Stromal cell of bone marrow (primary cell): ENCODE measurements around the gene MTERF4.
"Not testable (repeated sequence)": the region's sequence is repeated elsewhere in the genome, so short reads cannot be mapped to it uniquely, and the experiment has no call there.

ENCODE experiments used
- DNase-seq: peaks from one replicate; pipeline ENCODE4 v3.0.0-alpha.2; 2012; ENCODE audit warnings: low read depth

MTERF4 gene

DNA sequence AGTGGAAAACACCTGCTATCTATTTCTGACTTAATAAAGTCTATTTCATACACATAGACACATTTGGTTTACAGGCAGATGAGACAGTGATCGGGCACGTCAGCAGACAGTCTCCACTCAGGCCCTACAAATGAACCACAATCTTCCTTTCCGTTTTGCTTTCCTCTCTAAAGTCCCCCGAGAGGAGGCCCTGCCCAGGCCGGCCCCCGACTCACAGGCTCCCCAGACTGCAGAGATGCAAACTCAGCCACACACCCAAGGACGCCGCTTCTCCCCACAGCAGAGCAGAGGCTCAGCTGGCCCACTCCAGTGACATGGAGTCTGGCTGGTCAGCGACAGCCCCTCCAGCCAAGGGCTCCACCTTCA lies 9.3 kb upstream of the MTERF4 start:
- no peak for DNase-seq

DNA sequence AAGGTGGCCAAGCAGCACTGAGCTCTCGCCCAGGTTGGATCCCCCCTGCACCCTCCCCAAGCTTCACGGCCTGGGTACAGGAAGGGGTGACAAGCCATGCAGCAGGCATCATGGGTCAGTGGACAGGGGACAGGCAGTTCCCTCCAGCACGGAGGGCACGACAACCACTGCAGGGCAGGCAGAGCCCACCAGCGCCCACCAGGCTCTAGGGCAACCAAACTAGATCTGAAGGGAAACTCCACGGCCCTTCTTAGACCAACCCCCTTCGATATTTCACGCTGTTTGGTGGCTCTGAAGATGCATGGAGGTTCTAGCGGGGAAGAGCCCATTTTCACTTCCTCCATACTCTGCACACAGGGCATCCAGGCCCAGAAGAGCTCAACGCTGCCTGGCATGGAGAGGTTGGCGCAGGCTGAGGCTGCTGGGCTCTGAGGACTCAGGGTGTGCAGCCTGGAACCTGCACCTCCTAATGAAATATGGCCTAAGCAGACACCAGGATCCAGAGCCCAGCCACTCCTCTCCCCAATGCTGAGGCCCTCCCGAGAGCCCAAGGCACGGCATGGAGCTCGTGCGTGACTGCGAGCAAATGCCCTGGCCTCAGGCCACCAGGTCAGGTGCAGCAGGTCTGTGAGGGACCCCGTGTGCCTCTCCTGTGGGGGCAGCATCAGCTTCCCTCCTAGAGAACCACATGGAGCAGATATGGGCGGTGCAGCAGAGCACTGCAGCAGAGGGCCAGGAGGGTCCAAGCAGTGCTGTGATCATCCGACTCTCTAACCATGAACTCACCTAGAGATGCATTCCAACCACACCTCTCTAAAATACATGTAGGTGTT lies 8.7 kb upstream of the MTERF4 start:
- no peak for DNase-seq

DNA sequence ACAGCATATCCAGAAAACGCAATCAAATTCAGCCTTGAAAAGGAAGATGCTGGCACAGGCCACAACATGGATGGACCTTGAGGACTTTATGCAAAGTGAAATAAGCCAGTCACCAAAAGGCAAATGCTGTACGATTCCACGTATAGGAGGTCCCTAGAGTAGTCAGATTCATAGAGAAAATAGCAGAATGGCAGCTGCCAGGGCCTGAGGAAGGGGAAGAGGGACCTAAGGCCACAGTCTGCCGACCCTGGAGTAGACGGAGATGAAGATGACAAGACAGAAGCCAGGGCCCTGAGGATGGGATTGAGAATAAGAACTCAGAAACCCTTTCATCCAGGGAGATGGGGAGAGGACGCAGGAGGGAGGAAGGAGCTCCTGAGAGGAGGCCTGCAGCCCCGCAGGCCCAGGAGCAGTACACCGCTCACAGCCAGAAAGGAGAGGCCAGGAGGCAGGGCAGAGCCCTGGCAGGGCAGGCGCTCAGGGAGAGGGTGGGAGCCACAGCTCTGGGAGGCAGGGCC lies 8.1 kb upstream of the MTERF4 start:
- DNase-seq: no peak

DNA sequence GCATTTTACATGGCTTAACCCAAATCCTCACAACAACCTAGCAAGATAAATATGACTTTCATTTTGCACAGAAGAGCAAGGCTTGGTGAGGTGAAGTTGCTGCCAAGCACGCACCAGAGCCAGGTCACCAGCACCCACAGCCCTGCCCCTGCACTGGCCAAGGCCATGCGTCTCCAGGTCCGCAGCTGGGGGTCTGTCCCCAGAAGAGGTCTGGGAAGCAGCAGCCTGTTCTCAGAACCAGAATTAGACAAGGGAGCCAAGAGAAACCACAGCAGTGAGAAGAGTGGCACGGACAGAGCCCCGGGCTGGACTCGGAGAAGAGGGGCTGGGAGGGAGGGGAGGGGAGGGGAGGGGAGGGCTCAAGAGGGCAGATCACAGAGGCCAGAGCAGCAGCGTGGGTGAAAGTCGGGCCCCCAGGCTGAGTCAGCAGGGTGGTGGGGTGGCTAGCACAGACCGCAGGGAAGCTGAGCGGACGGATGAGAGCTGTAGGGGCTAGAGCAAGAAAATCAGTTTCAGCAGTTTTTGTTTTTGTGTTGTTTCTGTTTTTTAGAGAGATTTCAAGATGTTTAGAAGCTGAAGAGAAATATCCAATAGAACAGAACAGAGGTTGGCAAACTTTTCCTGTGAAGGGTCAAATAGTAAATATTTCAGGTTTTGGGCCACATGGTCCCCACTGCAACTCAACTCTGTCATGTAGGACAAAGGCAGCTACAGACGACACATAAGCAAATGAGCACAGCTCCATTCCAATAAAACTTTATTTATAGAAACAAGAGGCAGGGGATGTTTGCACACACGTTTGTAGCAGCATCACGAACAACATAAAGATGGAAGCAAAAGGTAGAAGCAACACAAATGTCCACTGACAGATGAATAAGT lies 7.4 kb upstream of the MTERF4 start:
- no peak for DNase-seq

DNA sequence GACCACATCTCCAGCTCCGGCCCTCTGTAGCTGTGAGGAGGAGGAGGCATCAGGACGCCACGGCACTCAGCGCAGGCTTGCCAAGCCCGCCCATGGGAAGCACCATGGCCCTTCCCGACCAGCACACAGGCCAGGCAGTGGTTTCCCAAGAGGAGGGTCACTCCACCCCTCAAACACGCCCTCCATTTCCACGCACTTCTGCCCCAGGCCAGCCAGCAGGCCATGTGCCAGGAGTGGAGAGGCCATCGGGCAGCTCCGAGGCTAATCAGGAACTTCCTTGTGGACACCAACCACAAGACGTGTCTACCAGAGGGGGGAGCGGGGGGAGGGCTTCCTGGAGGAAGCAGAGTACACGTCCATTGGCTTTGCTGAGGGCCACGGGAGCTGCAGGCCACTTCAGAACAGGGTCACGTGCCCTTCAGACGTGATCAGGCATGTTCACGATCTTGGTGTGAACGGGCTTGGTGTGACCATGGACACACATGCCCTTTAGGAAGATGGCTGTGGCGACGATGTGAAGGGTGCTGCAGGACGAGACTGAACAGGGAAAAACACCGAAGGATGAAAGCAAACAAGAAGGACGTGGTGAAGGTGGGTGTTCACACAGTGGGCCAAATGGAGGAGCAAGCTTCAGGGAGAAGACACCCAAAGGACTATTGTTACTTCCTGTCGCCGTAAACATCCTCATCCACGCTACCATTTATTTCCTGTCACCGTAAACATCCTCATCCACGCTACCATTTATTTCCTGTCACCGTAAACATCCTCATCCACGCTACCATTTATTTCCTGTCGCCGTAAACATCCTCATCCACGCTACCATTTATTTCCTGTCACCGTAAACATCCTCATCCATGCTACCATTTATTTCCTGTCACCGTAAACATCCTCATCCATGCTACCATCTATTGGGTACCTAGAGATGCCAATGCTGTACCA lies 6.5 kb upstream of the MTERF4 start:
- DNase-seq: no peak

DNA sequence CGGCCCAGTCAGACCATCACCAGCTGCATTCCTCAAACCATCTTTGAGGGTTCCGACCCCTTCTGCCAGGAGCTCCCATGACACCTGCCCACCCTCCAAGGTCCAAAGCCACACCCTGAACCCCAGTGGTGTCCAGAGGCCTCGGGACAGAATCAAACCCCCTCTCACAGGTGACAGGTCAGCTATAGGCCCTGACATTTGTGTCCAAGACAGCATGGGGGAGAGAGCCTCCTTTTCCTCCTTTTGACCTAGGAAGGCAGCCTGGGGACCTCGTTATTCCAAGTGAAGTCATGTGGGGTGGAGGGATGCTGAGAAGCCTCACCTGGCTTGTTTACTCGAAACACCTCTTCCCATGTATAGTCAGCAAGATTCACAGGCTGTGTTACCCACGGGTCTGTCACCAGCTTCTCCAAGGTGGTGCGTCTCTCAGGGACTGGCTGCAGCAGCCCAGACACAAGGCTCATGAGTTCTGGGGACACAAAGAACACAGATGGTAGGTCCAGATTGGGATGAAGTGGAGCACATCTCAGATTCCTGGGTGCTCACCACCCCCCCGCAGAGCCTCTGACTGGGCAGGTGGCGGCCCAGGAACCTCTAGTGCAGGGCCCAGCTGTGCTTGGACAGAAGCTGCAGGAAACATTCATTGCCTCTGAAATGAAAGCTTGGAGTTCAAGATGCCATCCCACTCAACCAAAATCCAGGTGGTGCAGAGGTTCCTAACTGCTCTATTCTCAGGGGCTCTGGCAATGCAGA lies 5.1 kb upstream of the MTERF4 start:
- no peak for DNase-seq

DNA sequence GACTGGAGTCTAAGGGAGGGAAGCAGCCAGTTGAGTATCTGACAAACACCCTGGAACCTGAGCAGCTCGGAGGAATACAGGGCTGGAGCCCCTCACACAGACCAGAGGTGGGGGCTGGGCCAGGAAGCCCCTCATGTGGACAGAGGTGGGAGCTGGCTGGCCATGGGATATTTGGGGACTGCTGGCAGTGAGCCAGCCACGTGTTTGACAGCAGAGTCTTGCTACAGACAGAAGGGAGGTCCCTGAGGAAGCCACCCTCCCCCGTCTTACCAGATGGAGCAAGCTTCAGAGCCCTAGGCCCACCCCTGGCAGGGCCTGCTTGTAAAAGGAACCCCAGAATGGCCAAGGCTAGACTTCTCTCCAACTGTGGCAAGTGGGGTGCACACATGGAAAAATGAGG lies 3.6 kb upstream of the MTERF4 start:
- DNase-seq: no peak

DNA sequence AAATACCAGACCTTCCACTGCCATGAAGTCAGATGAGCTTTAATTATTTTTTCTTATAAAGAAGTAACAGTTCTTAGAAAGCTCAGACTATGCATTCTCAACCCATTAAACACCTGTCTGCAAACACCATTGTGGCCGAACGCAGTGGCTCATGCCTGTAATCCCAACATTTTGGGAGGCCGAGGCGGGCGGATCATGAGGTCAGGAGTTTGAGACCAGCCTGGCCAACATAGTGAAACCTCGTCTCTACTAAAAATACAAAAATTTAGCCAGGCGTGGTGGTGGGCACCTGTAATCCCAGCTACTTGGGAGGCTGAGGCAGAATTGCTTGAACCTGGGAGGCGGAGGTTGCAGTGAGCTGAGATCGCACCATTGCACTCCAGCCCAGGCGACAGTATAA lies 2.5 kb upstream of the MTERF4 start:
- DNase-seq: not testable (repeated sequence)

DNA sequence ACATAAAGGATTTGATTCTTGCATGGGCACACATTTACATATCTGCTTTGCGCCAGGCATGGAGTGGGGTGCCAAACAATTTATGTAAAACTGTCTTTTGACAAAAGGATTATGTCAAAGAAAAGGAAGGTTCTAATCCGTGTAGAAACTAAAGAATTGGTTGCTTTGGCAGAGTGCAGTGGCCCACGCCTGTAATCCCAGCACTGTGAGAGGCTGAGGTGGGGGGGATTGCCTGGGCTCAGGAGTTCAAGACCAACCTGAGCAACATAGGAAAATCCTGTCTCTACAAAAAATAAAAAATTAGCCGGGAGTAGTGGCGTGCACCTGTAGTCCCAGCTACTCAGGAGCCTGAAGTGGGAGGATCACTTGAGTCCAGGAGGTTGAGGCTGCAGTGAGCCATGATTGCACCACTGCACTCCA lies 1.1 kb upstream of the MTERF4 start:
- DNase-seq: no peak

DNA sequence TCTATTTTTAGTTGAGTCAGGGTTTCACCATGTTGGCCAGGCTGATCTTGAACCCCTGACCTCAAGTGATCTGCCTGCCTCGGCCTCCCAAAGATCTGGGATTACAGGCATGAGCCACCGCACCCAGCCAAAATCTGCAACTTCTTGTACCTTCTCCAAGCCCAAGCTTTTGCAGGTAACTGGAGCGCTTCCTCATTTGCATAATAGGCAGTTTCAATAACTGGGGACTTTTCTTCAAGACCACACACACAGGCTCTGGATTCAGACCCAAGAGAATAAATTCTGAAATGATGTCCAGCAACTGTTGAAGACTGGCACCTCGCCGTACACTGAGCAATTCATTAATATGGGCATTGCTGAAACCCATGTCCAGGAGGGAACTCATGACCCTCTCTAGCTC lies 2.8 kb downstream of the MTERF4 start:
- DNase-seq: no peak

DNA sequence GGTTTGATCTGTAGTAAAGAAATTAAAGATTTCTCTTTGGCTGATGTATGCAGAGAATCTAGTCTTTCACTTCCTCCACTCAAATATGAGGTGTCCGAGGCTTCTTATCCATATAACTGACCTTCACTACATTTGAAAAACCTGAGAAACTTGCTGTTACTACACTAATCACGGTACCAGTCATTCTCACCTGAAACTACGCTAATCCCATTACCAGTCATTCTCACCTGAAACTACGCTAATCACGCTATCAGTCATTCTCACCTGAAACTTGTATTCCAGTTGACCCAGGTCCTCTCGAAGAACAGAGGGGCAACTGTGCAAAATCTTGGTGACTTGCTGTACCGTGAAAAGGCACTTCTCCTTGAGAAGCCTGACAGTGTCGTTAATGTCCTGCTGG lies 5.1 kb downstream of the MTERF4 start:
- DNase-seq: no peak

DNA sequence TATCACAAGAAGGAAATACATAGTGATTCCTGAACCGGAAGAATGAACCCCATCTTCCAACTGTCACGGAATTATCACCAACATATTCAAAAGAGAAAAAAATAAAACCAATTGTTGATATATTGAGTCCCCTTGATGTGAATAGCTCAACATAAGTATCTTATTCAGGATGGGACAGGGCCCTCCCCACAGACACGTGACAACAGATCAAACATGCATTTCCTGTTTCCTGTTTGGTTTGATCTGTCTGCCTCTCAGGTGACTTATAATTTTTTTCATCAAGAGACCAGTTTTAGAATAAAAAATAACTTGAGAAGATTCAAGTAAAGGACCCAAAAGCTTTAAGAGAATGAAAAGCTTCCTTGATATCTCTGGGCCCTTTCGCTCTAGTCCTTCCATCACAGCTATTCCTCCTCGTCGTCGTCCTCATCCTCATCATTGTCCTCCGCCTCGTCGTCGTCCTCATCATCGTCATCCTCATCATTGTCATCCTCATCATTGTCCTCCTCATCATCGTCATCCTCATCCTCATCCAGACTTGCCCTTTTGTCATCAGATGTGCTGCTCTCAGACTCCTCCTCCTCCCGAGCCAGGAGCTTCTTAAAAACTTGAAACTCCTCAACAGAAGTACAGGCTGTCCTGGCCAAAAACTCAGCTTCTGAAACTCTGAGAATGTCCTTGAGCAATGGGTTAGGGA lies 6.3 kb downstream of the MTERF4 start:
- no peak for DNase-seq

DNA sequence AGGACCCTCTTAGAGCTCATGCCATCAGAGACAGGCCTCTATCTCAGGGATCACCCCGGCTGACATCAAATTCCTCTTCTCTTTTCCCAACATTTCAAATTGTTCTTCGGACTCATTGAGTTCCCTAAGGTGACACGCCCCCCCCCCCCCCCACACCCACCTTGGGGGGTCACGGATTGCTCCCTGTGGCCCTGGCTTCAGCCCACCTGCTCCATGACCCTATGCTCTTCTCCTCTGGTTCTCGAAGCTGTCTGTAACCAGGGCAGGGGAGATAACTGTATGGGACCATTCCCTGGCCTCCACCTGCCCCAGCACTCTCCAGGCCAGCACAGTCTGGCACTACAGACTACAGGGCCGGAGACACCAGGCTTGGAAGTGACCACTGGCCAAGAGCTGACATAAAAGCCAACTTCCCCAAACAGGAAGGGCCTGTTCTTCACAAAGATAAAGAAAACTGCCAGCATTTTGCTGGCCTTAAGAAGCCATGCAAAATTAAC lies 7.1 kb downstream of the MTERF4 start:
- no peak for DNase-seq

DNA sequence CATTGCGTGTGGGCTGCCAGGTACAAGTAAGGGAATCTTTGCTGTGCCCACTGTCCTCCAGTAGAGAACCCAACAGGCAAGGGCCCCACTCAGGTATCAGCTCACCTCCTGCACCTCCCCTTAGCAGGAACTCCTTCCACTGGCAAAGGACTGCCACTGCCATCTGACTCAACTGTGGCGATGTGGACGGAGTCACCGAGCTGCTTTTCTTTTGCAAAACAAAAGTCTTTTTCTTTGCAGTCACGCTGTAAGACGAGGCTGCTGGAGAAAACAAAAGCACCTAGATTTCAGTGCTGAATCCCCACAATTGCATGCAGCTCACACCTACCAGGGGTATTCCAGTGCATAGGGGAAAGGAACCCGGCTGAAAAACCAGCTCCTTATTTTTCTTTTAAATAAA lies 7.9 kb downstream of the MTERF4 start:
- no peak for DNase-seq

DNA sequence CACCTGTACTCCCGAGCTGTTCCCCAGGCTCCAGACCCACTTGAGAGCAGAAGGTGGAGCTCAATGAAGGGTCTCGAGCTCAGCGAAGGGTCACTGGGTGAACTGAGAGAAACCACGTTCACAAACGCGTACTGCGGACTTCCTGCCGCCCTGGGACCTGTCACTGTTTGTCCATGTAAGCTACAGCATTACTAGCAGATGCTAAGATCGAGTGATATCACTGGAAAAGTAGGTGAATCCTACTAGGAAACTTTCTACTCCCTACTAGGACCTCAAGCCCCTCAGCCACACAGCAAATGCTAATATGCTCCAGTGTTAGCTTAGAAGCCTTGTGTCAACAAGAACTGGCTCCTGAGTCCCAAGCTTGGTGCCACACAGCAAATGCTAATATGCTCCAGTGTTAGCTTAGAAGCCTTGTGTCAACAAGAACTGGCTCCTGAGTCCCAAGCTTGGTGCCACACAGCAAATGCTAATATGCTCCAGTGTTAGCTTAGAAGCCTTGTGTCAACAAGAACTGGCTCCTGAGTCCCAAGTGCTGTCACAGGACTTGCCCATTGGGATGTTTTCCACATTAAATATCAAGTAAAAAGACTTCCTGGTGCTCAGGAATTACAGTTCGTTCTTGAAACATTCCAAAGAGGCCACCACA lies 8.8 kb downstream of the MTERF4 start:
- not testable (repeated sequence) for DNase-seq

DNA sequence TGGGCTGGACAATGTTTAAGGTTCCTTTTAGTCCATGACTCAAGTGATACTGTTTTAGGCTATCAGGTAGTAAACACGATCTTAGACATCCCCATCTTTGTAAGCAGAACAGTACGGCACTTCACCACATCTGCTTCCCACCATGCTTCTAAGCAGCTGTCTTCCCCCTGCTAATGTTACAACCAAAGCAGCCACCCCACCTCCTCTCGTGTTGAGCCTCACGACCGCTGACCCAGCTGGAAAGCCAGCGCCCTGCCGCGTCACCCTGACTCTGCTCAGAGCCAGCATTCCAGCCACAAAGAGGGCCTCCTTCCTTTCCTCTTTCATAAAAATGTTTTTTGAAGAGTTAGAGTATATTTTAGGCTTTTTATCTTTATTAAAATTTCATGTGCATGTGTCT lies 9.4 kb downstream of the MTERF4 start:
- DNase-seq: no peak

DNA sequence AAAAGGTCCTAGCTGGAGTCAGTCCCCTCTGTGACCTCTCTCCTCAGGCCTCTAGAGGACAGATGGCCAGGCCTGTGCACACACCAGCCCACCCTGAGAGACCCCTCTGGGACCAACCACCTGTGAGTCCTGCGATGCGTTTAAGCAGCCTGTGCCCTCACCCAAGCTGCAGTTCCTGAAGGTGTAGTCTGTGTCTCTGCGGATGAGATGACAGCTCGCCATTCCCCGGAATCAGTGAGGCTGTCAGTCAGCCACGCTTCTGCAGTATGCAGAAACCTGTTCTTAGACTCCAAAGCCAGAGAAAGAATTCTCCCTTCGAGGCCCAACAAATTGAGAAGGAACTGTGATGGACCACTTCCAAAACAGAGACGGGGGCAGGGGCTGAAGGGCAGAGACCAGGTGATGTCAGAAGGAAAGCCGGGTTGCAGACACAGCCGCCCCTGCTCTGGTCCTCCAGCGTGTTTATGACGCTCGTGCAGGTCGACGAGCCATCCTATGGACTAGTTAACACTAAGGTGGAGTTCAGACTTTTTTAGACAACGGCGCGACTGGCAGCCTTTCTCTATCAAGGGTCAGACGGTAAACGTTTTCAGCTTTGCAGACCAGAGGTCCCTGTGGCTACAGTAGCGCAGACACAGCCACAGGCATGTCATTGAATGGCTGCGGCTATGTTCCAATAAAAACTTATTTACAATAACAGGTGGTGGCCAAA lies 10.2 kb downstream of the MTERF4 start:
- DNase-seq: no peak

DNA sequence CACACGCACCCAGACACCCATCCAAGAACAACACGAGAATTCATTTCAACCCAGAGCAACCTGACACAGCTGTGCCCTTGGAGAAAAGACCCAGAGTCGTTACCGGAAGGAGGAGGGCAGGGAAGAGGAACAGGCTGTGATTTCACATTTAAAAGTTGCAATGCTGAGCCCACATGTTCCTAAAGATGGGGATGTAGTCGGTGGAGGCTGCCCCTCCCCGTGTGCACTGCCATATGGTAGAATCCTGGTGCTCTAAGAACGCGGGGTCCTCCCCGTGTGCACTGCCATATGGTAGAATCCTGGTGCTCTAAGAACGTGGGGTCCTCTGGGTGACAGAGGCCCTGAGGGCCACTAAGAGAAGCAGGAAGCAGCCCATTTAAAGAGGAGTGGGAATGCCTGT lies 10.9 kb downstream of the MTERF4 start:
- no peak for DNase-seq
